ENCODE results near the gene RMND5B.
A peak's percentile ranks its signal among the peaks of the same experiment; 100 is the strongest.
"Not testable (repeated sequence)": the region's sequence is repeated elsewhere in the genome, so short reads cannot be mapped to it uniquely, and the experiment has no call there.

RMND5B gene

GRCh38 chr5:178113841-178114324, 16.9 kb upstream of the RMND5B start:
- DNase-seq (ENCODE audit: low read depth): no peak

GRCh38 chr5:178114325-178115135, 16.3 kb upstream of the RMND5B start:
- no peak for DNase-seq (ENCODE audit: low read depth)

- DNase-seq (ENCODE audit: low read depth): no peak
Measured at GRCh38 chr5:178115136-178115813, 15.5 kb upstream of the RMND5B start.

- no peak for DNase-seq (ENCODE audit: low read depth)
Measured at GRCh38 chr5:178115814-178116142, 15.0 kb upstream of the RMND5B start.

- DNase-seq (ENCODE audit: low read depth): peak; percentile 56
Measured at GRCh38 chr5:178116143-178116885, 14.5 kb upstream of the RMND5B start.

GRCh38 chr5:178117923-178118701, 12.7 kb upstream of the RMND5B start:
- DNase-seq (ENCODE audit: low read depth): no peak

GRCh38 chr5:178119915-178120606, 10.8 kb upstream of the RMND5B start:
- DNase-seq (ENCODE audit: low read depth): no peak

- DNase-seq (ENCODE audit: low read depth): peak; percentile 68
Measured at GRCh38 chr5:178120607-178121357, 10.0 kb upstream of the RMND5B start.

GRCh38 chr5:178121391-178122276, 9.2 kb upstream of the RMND5B start:
- DNase-seq (ENCODE audit: low read depth): no peak

- no peak for DNase-seq (ENCODE audit: low read depth)
Measured at GRCh38 chr5:178122346-178122745, 8.5 kb upstream of the RMND5B start.

- DNase-seq (ENCODE audit: low read depth): no peak
Measured at GRCh38 chr5:178123094-178123965, 7.5 kb upstream of the RMND5B start.

GRCh38 chr5:178123966-178124925, 6.6 kb upstream of the RMND5B start:
- no peak for DNase-seq (ENCODE audit: low read depth)

- DNase-seq (ENCODE audit: low read depth): no peak
Measured at GRCh38 chr5:178125253-178125906, 5.4 kb upstream of the RMND5B start.

GRCh38 chr5:178126556-178126955, 4.3 kb upstream of the RMND5B start:
- no peak for DNase-seq (ENCODE audit: low read depth)

GRCh38 chr5:178127300-178128009, 3.4 kb upstream of the RMND5B start:
- DNase-seq (ENCODE audit: low read depth): not testable (repeated sequence)

GRCh38 chr5:178129296-178129695, 1.5 kb upstream of the RMND5B start:
- no peak for DNase-seq (ENCODE audit: low read depth)

Data from activated T-cell treated with anti-CD3 and anti-CD28 coated beads for 24 hours (primary cell).